ENCODE measurements around the gene ARHGAP15.
A peak's percentile ranks its signal among the peaks of the same experiment; 100 is the strongest.

The ARHGAP15 gene

GRCh38 chr2:143176606-143177005, 47.4 kb downstream of the ARHGAP15 start:
- peak in 1 of 2 donors; percentile 55 for DNase-seq

- DNase-seq: peak in 1 of 2 donors; percentile 48
These were observed 48.0 kb downstream of the ARHGAP15 start for GRCh38 chr2:143177096-143177786.

- DNase-seq: no peak
These were observed 52.3 kb downstream of the ARHGAP15 start for GRCh38 chr2:143181494-143181893.

GRCh38 chr2:143182649-143183048, 53.4 kb downstream of the ARHGAP15 start:
- no peak for DNase-seq

- DNase-seq: no peak
These were observed 54.7 kb downstream of the ARHGAP15 start for GRCh38 chr2:143183804-143184463.

- DNase-seq: no peak
These were observed 57.7 kb downstream of the ARHGAP15 start for GRCh38 chr2:143186876-143187275.

GRCh38 chr2:143190431-143190830, 61.2 kb downstream of the ARHGAP15 start:
- DNase-seq: no peak

GRCh38 chr2:143192106-143192505, 62.9 kb downstream of the ARHGAP15 start:
- DNase-seq: no peak

- no peak for DNase-seq
These were observed 63.5 kb downstream of the ARHGAP15 start for GRCh38 chr2:143192716-143193115.

GRCh38 chr2:143193121-143193520, 63.9 kb downstream of the ARHGAP15 start:
- no peak for DNase-seq

GRCh38 chr2:143195511-143195910, 66.3 kb downstream of the ARHGAP15 start:
- no peak for DNase-seq

- no peak for DNase-seq
These were observed 74.8 kb downstream of the ARHGAP15 start for GRCh38 chr2:143204062-143204461.

GRCh38 chr2:143205106-143205764, 76.0 kb downstream of the ARHGAP15 start:
- peak in 1 of 2 donors; percentile 74 for DNase-seq

- DNase-seq: no peak
These were observed 80.6 kb downstream of the ARHGAP15 start for GRCh38 chr2:143209570-143210445.

GRCh38 chr2:143210446-143210819, 81.2 kb downstream of the ARHGAP15 start:
- no peak for DNase-seq

- DNase-seq: no peak
These were observed 88.4 kb downstream of the ARHGAP15 start for GRCh38 chr2:143217512-143218115.

- no peak for DNase-seq
These were observed 89.4 kb downstream of the ARHGAP15 start for GRCh38 chr2:143218621-143219020.

GRCh38 chr2:143219266-143219665, 90.0 kb downstream of the ARHGAP15 start:
- DNase-seq: no peak

GRCh38 chr2:143223556-143223955, 94.3 kb downstream of the ARHGAP15 start:
- DNase-seq: no peak

GRCh38 chr2:143225931-143226330, 96.7 kb downstream of the ARHGAP15 start:
- DNase-seq: no peak

- DNase-seq: no peak
These were observed 97.7 kb downstream of the ARHGAP15 start for GRCh38 chr2:143226714-143227541.

GRCh38 chr2:143229411-143229810, 100.2 kb downstream of the ARHGAP15 start:
- no peak for DNase-seq
